Right lobe of liver (tissue), 6 donors: ENCODE results near the gene TMC2. TPM values are rescaled to one million over a fixed set of nuclear protein-coding genes. Genes with fewer than 3 reads are reported as not detected.

Source experiments
- ATAC-seq, 4 donors: fragments of 200-7000 bp; cut with Tn5 transposase; one replicate each; pipeline ENCODE4 v1.9.1; 2020; ENCODE audit warnings: mild to moderate bottlenecking in 4 of 4, moderate library complexity in 4 of 4
- DNase-seq, 3 donors: peaks; one replicate each; pipeline ENCODE4 v3.0.0-alpha.2; 2020
- H3K27ac ChIP-seq, 3 donors: fragments of 200-600 bp; one replicate each; pipeline ENCODE4 v1.8.0; 2022
- H3K27me3 ChIP-seq, 2 donors: fragments of 200-600 bp; one replicate each; pipeline ENCODE4 v1.8.0; 2022
- H3K36me3 ChIP-seq, 4 donors: fragments of 200-600 bp; sonication (generic) in 1 of 4; one replicate each; pipeline versions ENCODE4 v1.5.1 to v1.8.0; 2017 to 2022; ENCODE audit warnings: control low read depth in 1 of 4
- H3K4me1 ChIP-seq, 4 donors: fragments of 200-600 bp; sonication (generic) in 1 of 4; one replicate each; pipeline versions ENCODE4 v1.5.1 to v1.8.0; 2017 to 2022; ENCODE audit warnings: control low read depth in 1 of 4
- H3K4me3 ChIP-seq, 3 donors: fragments of 200-600 bp; one replicate each; pipeline ENCODE4 v1.8.0; 2022
- H3K9me3 ChIP-seq, 4 donors: fragments of 200-600 bp; sonication (generic) in 1 of 4; one replicate each; pipeline versions ENCODE4 v1.5.1 to v1.8.0; 2017 to 2022; ENCODE audit warnings: control low read depth in 1 of 4
- CTCF ChIP-seq, 4 donors: fragments of 200-600 bp in 3 of 4; fragments of 450-650 bp in 1 of 4; IDR thresholded peaks; one replicate each; pipeline versions ENCODE4 v1.5.1 to v1.8.0; 2016 to 2022; ENCODE audit warnings: antibody characterized with exemption in 4 of 4, mild to moderate bottlenecking in 2 of 4
- POLR2A ChIP-seq: fragments of 450-650 bp; IDR thresholded peaks from one replicate; pipeline ENCODE4 v1.6.1; 2017; ENCODE audit warnings: antibody characterized with exemption, mild to moderate bottlenecking
- WGBS: methylation state at CpG from one replicate; pipeline ENCODE4 v1.1.6; 2018; ENCODE audit warnings: low coverage, low lambda C conversion rate; ENCODE audit not compliant: insufficient coverage; ENCODE audit errors: missing lambda C conversion rate; 5-methylcytosine and 5-hydroxymethylcytosine counted together
- intact Hi-C, 2 donors: fragments of 100-400 bp; cut with DNase I; formaldehyde crosslinking; loops; one replicate each; pipeline versions ENCODE4 v1.11.2 to v1.14.1; 2022
- total RNA-seq, 6 experiments: library from RNA; depleted of rRNA in 2 of 6; stranded (reverse); fragments of >200 nt in 2 of 6; fragmentation: NEBNext Ultra II Directional in 3 of 6; extraction: Animal tissue kit (Norgen Biotek cat#: 25700) in 3 of 6; gene quantifications; one replicate each; pipeline versions ENCODE4 v1.1.0 to v1.2.4, GENCODE V29; 2016 to 2023
- donor health status: DM: no; HTN: yes; CAD: no.
- donor health status: DM: no; HTN: no; CAD: no.
- donor health status: DM: no; HTN: no; CAD: no.
- donor health status: DM: no; HTN: yes; CAD: no.
- donor health status: DM: no; HTN: yes; CAD: no.

Gene TMC2
- total RNA-seq, 6 experiments from 2014 or later, result not detected

DNA sequence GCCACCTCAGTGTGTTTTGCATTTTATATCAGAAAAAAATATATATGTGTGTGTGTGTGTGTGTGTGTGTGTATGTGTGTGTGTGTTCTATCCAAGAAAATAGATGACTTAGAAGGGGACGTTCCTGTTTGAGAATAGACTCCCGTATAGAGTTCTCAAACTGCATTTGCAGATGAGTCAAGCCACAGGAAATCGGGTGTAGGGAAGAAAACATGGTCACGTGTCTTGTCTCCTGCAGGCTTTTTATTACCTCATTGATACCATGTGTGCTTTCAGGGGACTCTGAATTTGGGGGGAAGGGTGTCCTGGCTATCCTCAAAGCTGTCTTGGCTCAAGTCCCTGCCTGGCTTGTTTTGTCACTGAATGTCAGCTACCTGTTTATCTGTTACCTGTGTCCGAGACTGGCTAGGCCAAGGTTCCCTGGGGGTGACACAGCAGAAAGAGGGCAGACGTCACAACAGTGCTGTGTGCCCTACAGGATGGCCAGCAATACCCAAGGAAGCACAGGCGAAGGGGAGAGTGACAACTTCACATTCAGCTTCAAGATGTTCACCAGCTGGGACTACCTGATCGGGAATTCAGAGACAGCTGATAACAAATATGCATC lies 60.4 kb downstream of the TMC2 start:
- 50% methylated on average over 7 of the region's 8 CpGs for WGBS
- no peak for ATAC-seq
- Histone ChIP-seq H3K27ac (no peak overlapping the region), H3K9me3 (no peaks in the 10 kb centered on the region), H3K27me3 (no peaks in the 10 kb centered on the region), H3K4me3 (no peak overlapping the region), H3K36me3 (no peaks in the 10 kb centered on the region), H3K4me1 (no peaks in the 10 kb centered on the region)
- no peak for DNase-seq
- TF ChIP-seq POLR2A (no peak), CTCF (IDR thresholded peaks at IDR 0.05) (no peak)
- intact Hi-C loops, result no loop called here

- no peaks in the 10 kb centered on the region for H3K4me1 ChIP-seq
- 24% methylated on average over 5 of the region's 5 CpGs for WGBS
- no peak overlapping the region for H3K27ac ChIP-seq
- H3K4me3 ChIP-seq, result no peak overlapping the region
- no peaks in the 10 kb centered on the region for H3K36me3 ChIP-seq
- DNase-seq (no peak), ATAC-seq (no peak)
- H3K9me3 ChIP-seq, result no peaks in the 10 kb centered on the region
- TF ChIP-seq POLR2A (no peak), CTCF (IDR thresholded peaks at IDR 0.05) (no peak)
- H3K27me3 ChIP-seq, result no peaks in the 10 kb centered on the region
- intact Hi-C loops, result no loop called here
These were observed 63.1 kb downstream of the TMC2 start for GRCh38 chr20:2599288-2600006.

DNA sequence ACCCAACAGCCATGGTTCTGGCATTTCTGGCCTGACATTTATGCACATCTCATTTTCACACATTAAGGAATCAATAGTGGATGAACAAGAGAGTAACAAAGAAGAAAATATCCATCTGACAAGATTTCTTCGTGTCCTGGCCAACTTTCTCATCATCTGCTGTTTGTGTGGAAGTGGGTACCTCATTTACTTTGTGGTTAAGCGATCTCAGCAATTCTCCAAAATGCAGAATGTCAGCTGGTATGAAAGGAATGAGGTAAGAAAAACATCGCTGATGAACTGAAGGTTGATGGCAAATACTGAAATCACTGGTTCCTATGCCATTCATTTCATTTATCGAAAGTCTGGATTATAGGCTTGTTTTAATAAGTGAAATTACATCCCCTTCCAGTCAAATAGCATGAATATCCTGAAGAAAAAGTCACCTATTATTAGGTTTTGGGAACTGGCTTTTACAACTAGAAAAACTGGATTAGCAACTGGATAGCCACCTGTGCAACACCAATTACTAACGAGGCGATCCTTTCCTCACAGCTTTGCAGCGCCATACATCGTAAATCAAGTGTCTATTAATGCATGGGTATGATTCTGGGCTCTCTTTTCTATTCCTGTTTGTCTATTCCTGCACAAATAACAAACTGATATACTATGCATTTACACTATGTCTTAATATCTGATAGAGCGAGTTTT lies 65.8 kb downstream of the TMC2 start:
- TF ChIP-seq POLR2A (no peak), CTCF (IDR thresholded peaks at IDR 0.05) (no peak)
- intact Hi-C loops, result no loop called here
- Histone ChIP-seq H3K27me3 (no peaks in the 10 kb centered on the region), H3K9me3 (no peaks in the 10 kb centered on the region), H3K4me1 (no peaks in the 10 kb centered on the region), H3K4me3 (no peak overlapping the region), H3K27ac (no peak overlapping the region), H3K36me3 (no peaks in the 10 kb centered on the region)
- ATAC-seq (no peak), DNase-seq (no peak)
- 75% methylated on average over 9 of the region's 9 CpGs for WGBS

GRCh38 chr20:2602746-2603145 lies 66.4 kb downstream of the TMC2 start:
- intact Hi-C loops, result no loop called here
- H3K27me3 ChIP-seq, result no peaks in the 10 kb centered on the region
- DNase-seq, result no peak
- no peaks in the 10 kb centered on the region for H3K9me3 ChIP-seq
- 46% methylated on average over 4 of the region's 4 CpGs for WGBS
- ATAC-seq, result no peak
- TF ChIP-seq POLR2A, result no peak
- no peak for TF ChIP-seq CTCF (IDR thresholded peaks at IDR 0.05)
- no peak overlapping the region for H3K4me3 ChIP-seq
- no peaks in the 10 kb centered on the region for H3K36me3 ChIP-seq
- H3K4me1 ChIP-seq, result no peaks in the 10 kb centered on the region
- no peak overlapping the region for H3K27ac ChIP-seq
